Thyroid gland (tissue), 4 donors: ENCODE results near the gene PRPF38A. TPM values are rescaled to one million over a fixed set of nuclear protein-coding genes. Genes with fewer than 3 reads are reported as not detected.
A peak's percentile ranks its signal among the peaks of the same experiment; 100 is the strongest.

Experiments used
- DNase-seq, 2 donors: peaks; one replicate each; pipeline ENCODE4 v3.0.0-alpha.2; 2019
- H3K27ac ChIP-seq, 3 donors: fragments of 200-600 bp; sonication (generic); 1 replicate in 2 of 3; 2 replicates in 1 of 3; pipeline ENCODE4 v1.5.1; 2016 to 2019; ENCODE audit warnings: mild to moderate bottlenecking in 1 of 3, moderate library complexity in 1 of 3
- H3K27me3 ChIP-seq: fragments of 200-600 bp; sonication (generic); one replicate; pipeline ENCODE4 v1.5.1; 2019
- H3K36me3 ChIP-seq, 2 donors: fragments of 200-600 bp; sonication (generic); one replicate each; pipeline ENCODE4 v1.5.1; 2016 to 2019
- H3K4me1 ChIP-seq, 2 donors: fragments of 200-600 bp; sonication (generic); one replicate each; pipeline ENCODE4 v1.5.1; 2017 to 2019
- H3K4me3 ChIP-seq, 3 donors: fragments of 200-600 bp; sonication (generic); replicated peaks in 1 of 3; 1 replicate in 2 of 3; 2 replicates in 1 of 3; pipeline ENCODE4 v1.5.1; 2016; ENCODE audit warnings: mild to moderate bottlenecking in 1 of 3
- H3K9me3 ChIP-seq: fragments of 200-600 bp; sonication (generic); one replicate; pipeline ENCODE4 v1.5.1; 2017
- CTCF ChIP-seq, 6 experiments: fragments of 200-600 bp in 3 of 6; fragments of 450-650 bp in 3 of 6; sonication (generic) in 3 of 6; IDR thresholded peaks; one replicate each; pipeline ENCODE4 v1.5.1; 2016 to 2019; ENCODE audit warnings: antibody characterized with exemption in 6 of 6, mild to moderate bottlenecking in 2 of 6, inconsistent platforms in 1 of 6, moderate library complexity in 1 of 6
- POLR2A ChIP-seq, 2 donors: fragments of 450-650 bp; IDR thresholded peaks; one replicate each; pipeline ENCODE4 v1.6.1; 2017; ENCODE audit warnings: antibody characterized with exemption in 2 of 2, mild to moderate bottlenecking in 2 of 2, moderate library complexity in 1 of 2
- WGBS, 2 donors: methylation state at CpG; one replicate each; pipeline ENCODE4 v1.1.5; 2017; 5-methylcytosine and 5-hydroxymethylcytosine counted together
- intact Hi-C: fragments of 100-400 bp; cut with DNase I; formaldehyde crosslinking; loops from one replicate; pipeline ENCODE4 v1.15.1; 2023
- total RNA-seq, 4 donors: library from RNA; depleted of rRNA; stranded (reverse); fragments of >200 nt; gene quantifications; one replicate each; pipeline ENCODE4 v1.2.3, GENCODE V29; 2016

The PRPF38A gene
- total RNA-seq, 4 donors from 2014 or later, result 19.9 to 31.3 (median 21.7) TPM

GRCh38 chr1:52423771-52424170 is 19.4 kb downstream of the PRPF38A start:
- WGBS, 2 donors, result 71 to 79% methylated on average over 9 of the region's 9 CpGs
- H3K9me3 ChIP-seq, result no peaks in the 10 kb centered on the region
- H3K36me3 ChIP-seq, result peaks cover 9 to 16% of the 10 kb centered on the region in 2 donors
- TF ChIP-seq CTCF (IDR thresholded peaks at IDR 0.05) (no peak), POLR2A (IDR thresholded peaks at IDR 0.05) (no peak)
- intact Hi-C loops, result no loop called here
- H3K27ac ChIP-seq, result peak overlapping the region in 1 of 3 donors; percentile 25
- no peaks in the 10 kb centered on the region for H3K27me3 ChIP-seq
- H3K4me3 ChIP-seq, result no peak overlapping the region
- no peaks in the 10 kb centered on the region for H3K4me1 ChIP-seq
- peak in 1 of 2 donors; percentile 7 for DNase-seq

DNA sequence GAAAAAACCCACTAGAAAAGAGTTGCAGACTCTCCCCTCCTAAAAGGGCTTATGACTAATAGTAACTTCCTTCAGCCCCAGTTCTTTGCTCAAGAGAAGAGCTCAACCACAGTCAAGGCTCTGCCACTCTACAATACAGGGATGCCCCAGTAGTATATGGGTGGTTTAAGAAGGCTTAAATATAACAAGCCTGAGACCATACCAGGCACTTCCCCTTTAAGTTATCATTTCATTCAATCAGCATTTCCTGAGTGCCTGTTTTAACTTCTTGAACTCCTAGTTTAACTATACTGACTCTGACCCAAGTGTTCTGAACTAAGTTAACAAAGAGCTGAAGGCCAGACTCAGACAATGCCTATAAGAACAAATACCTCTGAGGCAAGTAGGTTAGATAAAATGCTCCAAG is 19.8 kb downstream of the PRPF38A start:
- intact Hi-C loops, result no loop called here

GRCh38 chr1:52424813-52425212 is 20.4 kb downstream of the PRPF38A start:
- Histone ChIP-seq H3K27ac (peak overlapping the region in 1 of 3 donors; percentile 12), H3K4me3 (no peak overlapping the region), H3K36me3 (peaks cover 7 to 13% of the 10 kb centered on the region in 2 donors), H3K9me3 (no peaks in the 10 kb centered on the region), H3K27me3 (no peaks in the 10 kb centered on the region), H3K4me1 (no peaks in the 10 kb centered on the region)
- WGBS, 2 donors, result 96 to 100% methylated on average over 1 of the region's 1 CpG
- DNase-seq, result no peak
- intact Hi-C loops, result no loop called here
- no peak for TF ChIP-seq POLR2A (IDR thresholded peaks at IDR 0.05)
- TF ChIP-seq CTCF (IDR thresholded peaks at IDR 0.05), result no peak

More for the DNA sequence above, 19.8 kb downstream of the PRPF38A start:
- peak overlapping the region in 1 of 3 donors; percentile 25 for H3K27ac ChIP-seq
- H3K4me3 ChIP-seq, result no peak overlapping the region
- no peak for DNase-seq
- peaks cover 7 to 13% of the 10 kb centered on the region in 2 donors for H3K36me3 ChIP-seq
- H3K4me1 ChIP-seq, result no peaks in the 10 kb centered on the region
- H3K27me3 ChIP-seq, result no peaks in the 10 kb centered on the region
- TF ChIP-seq CTCF (IDR thresholded peaks at IDR 0.05), result no peak
- TF ChIP-seq POLR2A (IDR thresholded peaks at IDR 0.05), result no peak
- no peaks in the 10 kb centered on the region for H3K9me3 ChIP-seq

DNA sequence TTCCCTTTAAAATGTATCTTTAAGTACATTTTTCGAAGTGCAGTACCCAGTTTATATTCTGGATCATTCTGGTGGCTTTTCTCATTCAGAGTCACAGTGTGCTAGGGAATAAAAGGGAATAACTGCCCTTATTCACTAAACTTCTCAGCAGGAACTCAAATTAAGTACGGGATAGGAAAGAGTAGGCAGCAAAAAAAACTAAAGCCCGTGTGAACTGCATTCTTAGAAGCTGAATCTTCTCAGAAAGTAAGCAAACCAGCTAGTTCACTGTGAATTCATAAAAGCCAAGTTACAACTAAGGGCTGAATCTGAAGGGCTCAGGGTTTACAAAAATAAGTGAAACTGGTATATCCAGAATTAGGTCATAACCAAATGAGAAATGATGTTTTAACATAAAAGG is 22.0 kb downstream of the PRPF38A start:
- Histone ChIP-seq H3K27ac (no peak overlapping the region), H3K9me3 (no peaks in the 10 kb centered on the region), H3K4me3 (no peak overlapping the region), H3K27me3 (no peaks in the 10 kb centered on the region), H3K36me3 (peaks cover 14 to 20% of the 10 kb centered on the region in 2 donors), H3K4me1 (no peaks in the 10 kb centered on the region)
- 50 to 53% methylated on average over 3 of the region's 3 CpGs for WGBS, 2 donors
- DNase-seq, result no peak
- TF ChIP-seq CTCF (IDR thresholded peaks at IDR 0.05), result no peak
- no peak for TF ChIP-seq POLR2A (IDR thresholded peaks at IDR 0.05)
- intact Hi-C loops, result no loop called here

DNA sequence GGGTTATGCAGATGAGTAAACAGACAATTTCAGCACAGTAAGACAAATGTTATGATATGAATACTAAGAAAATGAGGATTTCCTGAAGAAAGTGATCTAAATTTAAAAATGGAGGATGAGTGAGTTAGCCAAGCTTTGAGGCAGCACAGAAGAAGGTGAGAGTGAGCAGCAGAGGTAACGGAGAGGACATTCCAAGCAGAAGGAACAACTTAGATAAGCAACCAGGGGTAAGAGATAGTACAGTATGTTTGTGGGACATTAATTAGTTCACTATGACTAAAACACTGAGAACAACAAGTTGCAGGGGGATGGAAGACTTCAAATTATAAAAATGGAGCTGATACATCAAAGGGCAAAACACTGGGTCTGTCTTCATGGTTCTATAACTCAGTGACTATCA is 22.8 kb downstream of the PRPF38A start:
- no peaks in the 10 kb centered on the region for H3K27me3 ChIP-seq
- TF ChIP-seq POLR2A (IDR thresholded peaks at IDR 0.05), result no peak
- no peak for TF ChIP-seq CTCF (IDR thresholded peaks at IDR 0.05)
- no peaks in the 10 kb centered on the region for H3K9me3 ChIP-seq
- no peak overlapping the region for H3K4me3 ChIP-seq
- intact Hi-C loops, result no loop called here
- WGBS, 2 donors, result 90 to 97% methylated on average over 1 of the region's 1 CpG
- no peak for DNase-seq
- peaks cover 14 to 20% of the 10 kb centered on the region in 2 donors for H3K36me3 ChIP-seq
- H3K4me1 ChIP-seq, result no peaks in the 10 kb centered on the region
- no peak overlapping the region for H3K27ac ChIP-seq
